Mesenchymal stem cell (in vitro differentiated cells and primary cell): Measurements from ENCODE around the gene HOXA6.

Experiments
- DNase-seq: peaks from one replicate; pipeline ENCODE4 v3.0.0-alpha.2; 2013
- H2AFZ ChIP-seq: one replicate; pipeline ENCODE4 v1.6.1; 2013; ENCODE audit warnings: low read depth, mild to moderate bottlenecking, control low read depth, inconsistent platforms, low read length, moderate library complexity
- H2AK5ac ChIP-seq: 2 replicates; pipeline ENCODE4 v1.6.1; 2013; ENCODE audit warnings: low read length, moderate library complexity, mild to moderate bottlenecking, inconsistent platforms; ENCODE audit not compliant: severe bottlenecking
- H2BK120ac ChIP-seq: one replicate; pipeline ENCODE4 v1.6.1; 2013; ENCODE audit warnings: low read depth, mild to moderate bottlenecking, inconsistent platforms, low read length, moderate library complexity
- H2BK12ac ChIP-seq, 2 experiments: one replicate each; pipeline ENCODE4 v1.6.1; 2013; ENCODE audit warnings: inconsistent platforms in 2 of 2, low read length in 2 of 2, mild to moderate bottlenecking in 2 of 2, moderate library complexity in 2 of 2, control low read depth in 1 of 2
- H2BK15ac ChIP-seq: one replicate; pipeline ENCODE4 v1.6.1; 2013; ENCODE audit warnings: mild to moderate bottlenecking, low read depth, inconsistent platforms; ENCODE audit not compliant: poor library complexity, severe bottlenecking
- H2BK5ac ChIP-seq: 2 replicates; pipeline ENCODE4 v1.6.1; 2013; ENCODE audit warnings: low read depth, mild to moderate bottlenecking, low read length, control low read depth, inconsistent platforms; ENCODE audit not compliant: poor library complexity, severe bottlenecking
- H3K14ac ChIP-seq, 2 experiments: one replicate each; pipeline ENCODE4 v1.6.1; 2013; ENCODE audit warnings: inconsistent platforms in 2 of 2, low read length in 2 of 2, control low read depth in 1 of 2, mild to moderate bottlenecking in 1 of 2, moderate library complexity in 1 of 2
- H3K18ac ChIP-seq, 2 experiments: one replicate each; pipeline ENCODE4 v1.6.1; 2013; ENCODE audit warnings: inconsistent platforms in 2 of 2, low read length in 2 of 2, control low read depth in 1 of 2, low read depth in 1 of 2, mild to moderate bottlenecking in 1 of 2
- H3K23ac ChIP-seq, 2 experiments: one replicate each; pipeline ENCODE4 v1.6.1; 2013; ENCODE audit warnings: inconsistent platforms in 2 of 2, low read length in 2 of 2, mild to moderate bottlenecking in 2 of 2, moderate library complexity in 2 of 2, control low read depth in 1 of 2
- H3K27ac ChIP-seq: 2 replicates; pipeline ENCODE4 v1.5.1; 2013; ENCODE audit warnings: mild to moderate bottlenecking, moderate library complexity, low read length, control low read depth, inconsistent platforms; ENCODE audit not compliant: poor library complexity, severe bottlenecking
- H3K27me3 ChIP-seq, 2 experiments: 2 replicates each; pipeline versions ENCODE4 v1.6.1 to v1.7.0; 2013; ENCODE audit warnings: low read length in 2 of 2, mild to moderate bottlenecking in 2 of 2, moderate library complexity in 2 of 2, control low read depth in 1 of 2, inconsistent platforms in 1 of 2; ENCODE audit not compliant: control insufficient read depth in 1 of 2, insufficient read depth in 1 of 2
- H3K36me3 ChIP-seq, 2 experiments: 2 replicates each; pipeline versions ENCODE4 v1.6.1 to v1.7.0; 2013; ENCODE audit warnings: low read length in 2 of 2, control low read depth in 1 of 2, inconsistent platforms in 1 of 2, low read depth in 1 of 2, mild to moderate bottlenecking in 1 of 2; ENCODE audit not compliant: insufficient read depth in 2 of 2, control insufficient read depth in 1 of 2
- H3K4ac ChIP-seq, 2 experiments: one replicate each; pipeline ENCODE4 v1.6.1; 2013; ENCODE audit warnings: inconsistent platforms in 2 of 2, low read length in 2 of 2, mild to moderate bottlenecking in 2 of 2, moderate library complexity in 2 of 2, control low read depth in 1 of 2, low read depth in 1 of 2
- H3K4me1 ChIP-seq: 2 replicates; pipeline ENCODE4 v1.6.1; 2013; ENCODE audit warnings: low read depth, low read length, control low read depth; ENCODE audit not compliant: control insufficient read depth, insufficient read depth
- H3K4me2 ChIP-seq: 2 replicates; pipeline ENCODE4 v1.6.1; 2013; ENCODE audit warnings: low read length, mild to moderate bottlenecking, inconsistent platforms; ENCODE audit not compliant: poor library complexity, severe bottlenecking
- H3K4me3 ChIP-seq, 2 experiments: 2 replicates each; pipeline versions ENCODE4 v1.5.1 to v1.7.0; 2013; ENCODE audit warnings: low read length in 2 of 2, mild to moderate bottlenecking in 2 of 2, control low read depth in 1 of 2, low read depth in 1 of 2; ENCODE audit not compliant: insufficient read depth in 1 of 2
- H3K79me1 ChIP-seq: replicated peaks from 2 replicates; pipeline ENCODE4 v1.6.1; 2013; ENCODE audit warnings: mild to moderate bottlenecking, control low read depth, low read length, inconsistent platforms; ENCODE audit not compliant: poor library complexity, severe bottlenecking
- H3K9ac ChIP-seq: 2 replicates; pipeline ENCODE4 v1.7.0; 2013; ENCODE audit warnings: mild to moderate bottlenecking, low read length, moderate library complexity
- H3K9me3 ChIP-seq: 2 replicates; pipeline ENCODE4 v1.7.0; 2013; ENCODE audit warnings: mild to moderate bottlenecking, low read length; ENCODE audit not compliant: control insufficient read depth
- H4K8ac ChIP-seq: one replicate; pipeline ENCODE4 v1.6.1; 2013; ENCODE audit warnings: inconsistent platforms, mild to moderate bottlenecking, low read length, moderate library complexity
- H4K91ac ChIP-seq: one replicate; pipeline ENCODE4 v1.6.1; 2013; ENCODE audit warnings: mild to moderate bottlenecking, low read length, inconsistent platforms
- WGBS: methylation state at CpG from one replicate; pipeline ENCODE4 v1.1.7; 2013; ENCODE audit warnings: mixed read lengths; 5-methylcytosine and 5-hydroxymethylcytosine counted together

The HOXA6 gene

DNA sequence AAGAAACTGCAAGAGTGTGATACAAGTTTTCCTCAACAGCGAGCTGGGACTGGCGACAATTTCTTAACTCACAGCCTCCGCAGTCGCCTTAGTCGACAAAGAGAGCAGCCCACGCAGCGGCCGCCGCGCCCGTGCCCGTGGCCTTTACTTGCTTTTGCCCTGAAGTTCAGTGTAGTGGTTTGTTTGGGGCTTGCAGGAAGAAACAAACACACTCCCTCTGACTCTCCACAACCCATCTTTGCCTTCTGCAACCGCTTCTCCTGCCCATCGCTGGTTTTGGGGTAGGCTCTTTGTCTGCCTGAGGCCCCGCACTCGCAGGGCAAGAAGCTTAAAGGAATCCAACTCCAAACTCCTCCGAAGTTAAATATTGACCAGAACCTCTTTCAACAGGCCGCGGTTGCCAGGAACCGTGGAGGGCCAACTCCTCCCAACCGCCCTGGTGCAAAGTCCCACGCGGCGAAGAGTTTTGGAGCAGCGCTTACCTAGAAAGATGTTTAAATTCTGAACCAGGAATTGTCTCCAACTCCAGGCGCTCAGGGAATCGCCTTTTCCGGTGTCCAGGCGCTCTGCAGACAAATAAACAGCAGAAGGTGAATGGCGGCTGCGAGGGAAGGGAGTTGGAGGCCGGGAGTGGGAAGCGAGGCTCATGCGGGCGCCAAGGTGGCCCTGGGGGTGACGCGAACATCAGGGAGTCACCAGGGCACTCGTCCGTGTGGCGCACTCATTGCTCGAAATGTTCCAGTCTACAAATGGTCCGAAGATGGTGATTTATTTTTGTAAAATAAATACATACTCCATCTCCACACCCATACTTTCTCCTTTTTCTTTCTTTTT lies 25.3 kb downstream of the HOXA6 start:
- Histone ChIP-seq H3K18ac (no peak overlapping the region), H4K91ac (no peak overlapping the region), H2AK5ac (peak overlapping the region; percentile 91), H2BK12ac (no peak overlapping the region), H2AFZ (no peak overlapping the region), H3K9ac (peak overlapping the region; percentile 62), H3K79me1 (no peaks in the 10 kb centered on the region), H3K4me1 (peaks cover 16% of the 10 kb centered on the region), H3K4ac (no peak overlapping the region), H3K4me3 (peak overlapping the region; percentile 18 to 78), H3K9me3 (no peaks in the 10 kb centered on the region), H4K8ac (peak overlapping the region; percentile 79), H3K27ac (peak overlapping the region; percentile 99), H3K23ac (no peak overlapping the region), H3K4me2 (peak overlapping the region; percentile 86), H3K27me3 (no peaks in the 10 kb centered on the region), H2BK5ac (peak overlapping the region; percentile 99), H2BK120ac (no peak overlapping the region), H3K14ac (peak overlapping the region in 1 of 2 experiments; percentile 22), H2BK15ac (no peak overlapping the region), H3K36me3 (peaks cover 15 to 55% of the 10 kb centered on the region in 2 experiments)
- no peak for DNase-seq
- 10% methylated on average over 37 of the region's 42 CpGs for WGBS

GRCh38 chr7:27121684-27122076 lies 25.9 kb downstream of the HOXA6 start:
- H3K4me3 ChIP-seq, result peak overlapping the region; percentile 18 to 78
- H3K27ac ChIP-seq, result peak overlapping the region; percentile 99
- H4K8ac ChIP-seq, result no peak overlapping the region
- no peak for DNase-seq
- peaks cover 19 to 55% of the 10 kb centered on the region in 2 experiments for H3K36me3 ChIP-seq
- H3K79me1 ChIP-seq, result no peaks in the 10 kb centered on the region
- H2BK5ac ChIP-seq, result peak overlapping the region; percentile 99
- H3K9ac ChIP-seq, result peak overlapping the region; percentile 62
- no peak overlapping the region for H2AFZ ChIP-seq
- H3K4ac ChIP-seq, result no peak overlapping the region
- no peak overlapping the region for H2BK15ac ChIP-seq
- 57% methylated on average over 7 of the region's 7 CpGs for WGBS
- no peaks in the 10 kb centered on the region for H3K27me3 ChIP-seq
- H3K9me3 ChIP-seq, result no peaks in the 10 kb centered on the region
- H2BK120ac ChIP-seq, result no peak overlapping the region
- peaks cover 16% of the 10 kb centered on the region for H3K4me1 ChIP-seq
- H2BK12ac ChIP-seq, result no peak overlapping the region
- H3K18ac ChIP-seq, result no peak overlapping the region
- H3K4me2 ChIP-seq, result peak overlapping the region; percentile 86
- H3K14ac ChIP-seq, result no peak overlapping the region
- H2AK5ac ChIP-seq, result peak overlapping the region; percentile 64
- no peak overlapping the region for H4K91ac ChIP-seq
- H3K23ac ChIP-seq, result no peak overlapping the region

DNA sequence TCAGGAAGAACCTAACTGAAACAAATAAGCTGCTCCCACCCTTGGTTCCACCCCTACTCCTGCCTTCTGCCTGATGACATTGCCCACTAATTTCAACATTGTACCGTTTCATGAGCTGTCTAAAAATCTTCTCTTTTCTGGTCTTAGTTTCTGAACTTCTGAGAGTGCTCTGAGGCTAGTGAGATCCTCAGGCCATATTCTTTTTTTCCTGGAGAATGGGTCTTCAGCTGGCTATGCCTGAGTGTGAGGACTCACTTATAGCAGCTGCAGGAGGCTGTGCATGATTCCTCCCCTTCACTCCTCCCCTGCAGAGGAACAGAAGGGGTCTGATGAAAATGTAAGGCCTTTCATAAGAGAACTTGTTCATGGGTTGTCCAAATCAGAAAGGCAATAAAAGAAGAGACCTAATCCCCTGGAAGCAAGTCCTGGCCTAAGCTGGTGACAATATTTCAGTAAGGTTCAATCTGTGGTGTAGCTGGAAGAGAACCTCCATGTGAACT lies 28.1 kb downstream of the HOXA6 start:
- Histone ChIP-seq H3K4ac (no peak overlapping the region), H4K8ac (no peak overlapping the region), H3K36me3 (peaks cover 25 to 47% of the 10 kb centered on the region in 2 experiments), H3K18ac (no peak overlapping the region), H3K23ac (no peak overlapping the region), H3K9ac (no peak overlapping the region), H3K27ac (peak overlapping the region; percentile 99), H3K14ac (no peak overlapping the region), H2AFZ (no peak overlapping the region), H2BK15ac (no peak overlapping the region), H3K79me1 (no peaks in the 10 kb centered on the region), H3K27me3 (no peaks in the 10 kb centered on the region), H3K4me2 (peak overlapping the region; percentile 50), H3K4me1 (peaks cover 5% of the 10 kb centered on the region), H2AK5ac (peak overlapping the region; percentile 95), H2BK12ac (no peak overlapping the region), H3K9me3 (no peaks in the 10 kb centered on the region), H2BK120ac (no peak overlapping the region), H2BK5ac (peak overlapping the region; percentile 84), H4K91ac (no peak overlapping the region), H3K4me3 (no peak overlapping the region)
- 80% methylated on average over 1 of the region's 1 CpG for WGBS
- no peak for DNase-seq

- WGBS, result 9% methylated on average over 1 of the region's 3 CpGs
- no peak overlapping the region for H4K8ac ChIP-seq
These were observed 29.0 kb downstream of the HOXA6 start for GRCh38 chr7:27118580-27118979.

More at GRCh38 chr7:27118580-27118979, 29.0 kb downstream of the HOXA6 start:
- Histone ChIP-seq H3K23ac (no peak overlapping the region), H2BK5ac (no peak overlapping the region), H3K36me3 (peaks cover 22 to 40% of the 10 kb centered on the region in 2 experiments), H3K4me3 (peak overlapping the region; percentile 14 to 69), H3K27ac (peak overlapping the region; percentile 99), H3K14ac (no peak overlapping the region), H2BK12ac (peak overlapping the region in 1 of 2 experiments; percentile 42), H4K91ac (no peak overlapping the region), H3K4me1 (peaks cover 5% of the 10 kb centered on the region), H3K4me2 (peak overlapping the region; percentile 91), H2BK120ac (no peak overlapping the region), H2BK15ac (no peak overlapping the region), H2AFZ (no peak overlapping the region), H3K27me3 (no peaks in the 10 kb centered on the region), H3K9ac (peak overlapping the region; percentile 78), H3K18ac (no peak overlapping the region), H3K4ac (no peak overlapping the region), H3K79me1 (no peaks in the 10 kb centered on the region), H3K9me3 (no peaks in the 10 kb centered on the region), H2AK5ac (peak overlapping the region; percentile 93)
- DNase-seq, result no peak
